K562 (cell line): Measurements from ENCODE around the gene KLHL12. TPM values are rescaled to one million over a fixed set of nuclear protein-coding genes. Genes with fewer than 3 reads are reported as not detected.

ENCODE experiments used
- BRF2 ChIP-seq: IDR thresholded peaks from 3 replicates; pipeline ENCODE4 v1.6.1; 2011; ENCODE audit warnings: borderline replicate concordance, mild to moderate bottlenecking; ENCODE audit not compliant: insufficient read length, insufficient read depth
- CHD1 ChIP-seq: fragments of 200-600 bp; sonication (generic); IDR thresholded peaks from one replicate; pipeline ENCODE4 v1.6.1; 2012; ENCODE audit warnings: mild to moderate bottlenecking, moderate library complexity, low read length, inconsistent platforms
- CREB3L1 ChIP-seq: fragments of 450-650 bp; IDR thresholded peaks from 2 replicates; pipeline ENCODE4 v1.6.1; 2014; ENCODE audit warnings: low read depth, mild to moderate bottlenecking, moderate library complexity, borderline replicate concordance
- CTBP1 ChIP-seq: fragments of 450-650 bp; IDR thresholded peaks from 2 replicates; pipeline ENCODE4 v1.6.1; 2016; ENCODE audit warnings: borderline replicate concordance
- DPF2 ChIP-seq: fragments of 450-650 bp; IDR thresholded peaks from 2 replicates; pipeline ENCODE4 v1.6.1; 2016
- E2F3 ChIP-seq: fragments of 250-450 bp; sonication (Bioruptor Pico); IDR thresholded peaks from 2 replicates; pipeline ENCODE4 v1.4.0; 2020; ENCODE audit warnings: mild to moderate bottlenecking
- ESRRA ChIP-seq: fragments of 450-650 bp; IDR thresholded peaks from 2 replicates; pipeline ENCODE4 v1.6.1; 2014; ENCODE audit warnings: low read depth, mild to moderate bottlenecking, moderate library complexity, borderline replicate concordance
- HDAC1 ChIP-seq, 2 experiments: fragments of 450-650 bp; IDR thresholded peaks; 2 replicates each; pipeline ENCODE4 v1.6.1; 2016 to 2017; ENCODE audit warnings: inconsistent platforms in 1 of 2, mild to moderate bottlenecking in 1 of 2, moderate library complexity in 1 of 2
- KDM5B ChIP-seq: fragments of 200-600 bp; sonication (generic); IDR thresholded peaks from 2 replicates; pipeline ENCODE4 v1.6.1; 2012; ENCODE audit warnings: low read depth, mild to moderate bottlenecking, moderate library complexity, low read length, control low read depth, inconsistent platforms; ENCODE audit not compliant: insufficient replicate concordance
- MIER1 ChIP-seq: fragments of 450-650 bp; IDR thresholded peaks from 2 replicates; pipeline ENCODE4 v1.6.1; 2016; ENCODE audit warnings: antibody characterized with exemption, mild to moderate bottlenecking, low read depth
- NFXL1 ChIP-seq: fragments of 450-650 bp; formaldehyde crosslinking; IDR thresholded peaks from 2 replicates; pipeline ENCODE4 v1.4.0; 2021; ENCODE audit warnings: mild to moderate bottlenecking
- POLR2A ChIP-seq: fragments of 450-650 bp; conservative IDR thresholded peaks from 2 replicates; pipeline ENCODE4 v1.6.1; 2016
- RCOR1 ChIP-seq, 2 experiments: IDR thresholded peaks; 2 replicates each; pipeline ENCODE4 v1.6.1; 2012; ENCODE audit warnings: low read depth in 2 of 2, low read length in 2 of 2, borderline replicate concordance in 1 of 2, improper control_type of control experiment in 1 of 2
- TEAD4 ChIP-seq, 2 experiments: sonication (generic) in 1 of 2; formaldehyde crosslinking in 1 of 2; IDR thresholded peaks; 2 replicates each; pipeline versions ENCODE4 v1.6.1 to v1.8.0; 2012 to 2022; ENCODE audit warnings: borderline replicate concordance in 1 of 2, inconsistent platforms in 1 of 2, low read length in 1 of 2, mild to moderate bottlenecking in 1 of 2, missing genetic modification reagents in 1 of 2
- U2AF1 ChIP-seq: fragments of 200-400 bp; formaldehyde crosslinking; optimal IDR thresholded peaks from 2 replicates; pipeline ENCODE3; 2017; ENCODE audit warnings: mild to moderate bottlenecking, low read depth, low read length, moderate library complexity
- UBTF ChIP-seq, 2 experiments: IDR thresholded peaks; 2 replicates each; pipeline ENCODE4 v1.6.1; 2012; ENCODE audit warnings: improper control_type of control experiment in 2 of 2, low read depth in 2 of 2, low read length in 2 of 2, borderline replicate concordance in 1 of 2
- ZNF174 ChIP-seq: fragments of 250-450 bp; sonication (Bioruptor Pico); IDR thresholded peaks from 2 replicates; pipeline ENCODE4 v1.4.0; 2020; ENCODE audit warnings: mild to moderate bottlenecking
- ZNF584 ChIP-seq: fragments of 200-800 bp; sonication (Bioruptor generic); IDR thresholded peaks from 2 replicates; pipeline ENCODE4 v1.6.1; 2016; ENCODE audit warnings: low read depth, mild to moderate bottlenecking, missing genetic modification characterization, missing compliant biosample characterization
- polyA plus RNA-seq, 8 experiments: library from polyadenylated mRNA; depleted of rRNA in 4 of 8; stranded (reverse) in 5 of 8; unstranded in 3 of 8; fragments of >200 nt; fragmentation: Nextera tagmentation in 2 of 8; fragmentation: Illumina TruSeq in 1 of 8; extraction: Ambion mirVana in 2 of 8; extraction: Trizol in 1 of 8; gene quantifications; 2 replicates each; pipeline versions ENCODE4 v1.2.1 to v1.2.3, GENCODE V29; 2011 to 2014; ENCODE audit warnings: inconsistent platforms in 1 of 8, missing spikeins in 1 of 8
- total RNA-seq, 7 experiments: library from RNA; depleted of rRNA in 6 of 7; stranded (reverse); fragments of >200 nt in 6 of 7; fragmentation: Illumina TruSeq in 2 of 7; extraction: Trizol in 2 of 7; gene quantifications; 2 replicates each; pipeline versions ENCODE4 v1.2.1 to v1.2.3, GENCODE V29; 2011 to 2021; ENCODE audit warnings: low replicate concordance in 1 of 7
- TF ChIP-seq, protein P1 (sequence below): sonication (generic); formaldehyde crosslinking; IDR thresholded peaks from 2 replicates; pipeline ENCODE4 v1.9.0; 2022; ENCODE audit warnings: mild to moderate bottlenecking, missing genetic modification reagents
- TF ChIP-seq, protein P2 (sequence below): fragments of 250-450 bp; sonication (Bioruptor Pico); IDR thresholded peaks from 2 replicates; pipeline ENCODE4 v1.4.0; 2020

Gene KLHL12
- total and polyA plus RNA-seq, 9 of the 15 experiments (the other 6 are each of a cell fraction or from before 2014, with no cell fraction given), result 23.1 to 85.1 (median 35.0) TPM

DNA sequence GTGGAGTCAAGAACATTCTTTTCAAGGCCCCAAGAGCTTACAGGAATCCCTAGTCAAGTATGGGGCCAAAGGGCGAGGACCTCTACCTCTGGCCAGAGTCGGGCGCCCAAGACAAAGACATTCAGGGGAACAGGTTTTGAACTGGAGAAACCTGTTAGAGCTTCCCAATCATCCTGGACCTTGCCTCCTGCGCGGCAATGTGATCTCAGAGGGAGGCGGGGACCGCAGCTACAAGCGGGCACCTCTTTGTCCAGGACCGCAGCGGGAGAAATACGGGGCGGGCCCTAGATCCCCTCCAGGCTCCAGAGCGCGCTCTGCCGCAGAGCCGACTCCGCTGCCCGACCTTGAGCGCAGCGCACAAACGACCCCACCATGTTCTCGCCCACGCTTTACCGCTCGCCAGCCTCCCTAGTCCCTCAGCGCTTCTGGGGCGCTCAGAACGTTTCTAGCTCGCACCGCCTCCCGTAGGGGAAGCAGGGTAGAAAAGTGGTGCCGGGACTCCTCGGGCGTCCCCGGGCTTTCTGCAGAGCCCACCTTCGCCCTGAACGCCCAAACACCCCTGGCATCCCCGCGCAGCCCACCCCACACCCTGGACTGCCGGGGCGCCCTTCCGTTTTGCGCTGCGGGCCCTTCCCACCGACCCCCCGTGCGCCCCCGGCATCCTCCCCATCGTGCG lies 66.2 kb downstream of the KLHL12 start (continued):
- TF ChIP-seq CREB3L1, result no peak
- TF ChIP-seq TEAD4 (IDR thresholded peaks at IDR 0.05; ENCODE audit: low read length), result no peak
- TF ChIP-seq TEAD4 (CRISPR knock-in tag; IDR thresholded peaks at IDR 0.05; ENCODE audit: borderline replicate concordance), result no peak
- no peak for TF ChIP-seq E2F3 (CRISPR knock-in tag)
- TF ChIP-seq, protein P1, sequence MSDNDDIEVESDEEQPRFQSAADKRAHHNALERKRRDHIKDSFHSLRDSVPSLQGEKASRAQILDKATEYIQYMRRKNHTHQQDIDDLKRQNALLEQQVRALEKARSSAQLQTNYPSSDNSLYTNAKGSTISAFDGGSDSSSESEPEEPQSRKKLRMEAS, result peak; percentile 47; the same call in 1 of the 2 replicates
- no peak for TF ChIP-seq POLR2A
- no peak for TF ChIP-seq KDM5B
- TF ChIP-seq CHD1, result peak; percentile 38
- TF ChIP-seq U2AF1, result no peak
- TF ChIP-seq, protein P2, sequence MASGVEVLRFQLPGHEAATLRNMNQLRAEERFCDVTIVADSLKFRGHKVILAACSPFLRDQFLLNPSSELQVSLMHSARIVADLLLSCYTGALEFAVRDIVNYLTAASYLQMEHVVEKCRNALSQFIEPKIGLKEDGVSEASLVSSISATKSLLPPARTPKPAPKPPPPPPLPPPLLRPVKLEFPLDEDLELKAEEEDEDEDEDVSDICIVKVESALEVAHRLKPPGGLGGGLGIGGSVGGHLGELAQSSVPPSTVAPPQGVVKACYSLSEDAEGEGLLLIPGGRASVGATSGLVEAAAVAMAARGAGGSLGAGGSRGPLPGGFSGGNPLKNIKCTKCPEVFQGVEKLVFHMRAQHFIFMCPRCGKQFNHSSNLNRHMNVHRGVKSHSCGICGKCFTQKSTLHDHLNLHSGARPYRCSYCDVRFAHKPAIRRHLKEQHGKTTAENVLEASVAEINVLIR (CRISPR knock-in tag), result no peak
- TF ChIP-seq ZNF174 (CRISPR knock-in tag), result no peak
- TF ChIP-seq HDAC1 (IDR thresholded peaks at IDR 0.05), result 0 out of 4 replicates have a peak, but pooled peaks of 1 of the 2 experiments have one; percentile 35
- peak in 1 of 2 experiments; percentile 69; a peak in 1 of 4 replicates for TF ChIP-seq UBTF (IDR thresholded peaks at IDR 0.05; ENCODE audit: borderline replicate concordance in 1 of 2, low read depth in 2 of 2, low read length in 2 of 2)
- TF ChIP-seq BRF2, result no peak
- TF ChIP-seq ZNF584, result no peak
- TF ChIP-seq MIER1, result no peak
- TF ChIP-seq RCOR1 (IDR thresholded peaks at IDR 0.05; ENCODE audit: borderline replicate concordance in 1 of 2, low read depth in 2 of 2, low read length in 2 of 2), result no peak
- TF ChIP-seq CTBP1, result peak; percentile 28; the same call in 1 of the 2 replicates
- TF ChIP-seq DPF2, result no peak
- no peak for TF ChIP-seq NFXL1 (CRISPR knock-in tag)
- peak; percentile 25; the same call in 1 of the 2 replicates for TF ChIP-seq ESRRA
